HG03135 (cell line): ENCODE data around the gene TMCO6.
"Not testable (repeated sequence)": the region's sequence is repeated elsewhere in the genome, so short reads cannot be mapped to it uniquely, and the experiment has no call there.

Experiments used
- ATAC-seq: cut with Tn5 transposase; IDR thresholded peaks from one replicate; pipeline ENCODE4 v1.9.1; 2021; ENCODE audit warnings: mild to moderate bottlenecking, moderate library complexity; ENCODE audit not compliant: unreplicated experiment

TMCO6 gene

GRCh38 chr5:140630292-140631035 lies 8.8 kb upstream of the TMCO6 start:
- no peak for ATAC-seq

GRCh38 chr5:140631036-140631417 lies 8.2 kb upstream of the TMCO6 start:
- no peak for ATAC-seq

- peak; percentile 44 for ATAC-seq
Observed at GRCh38 chr5:140631831-140632365, 7.4 kb upstream of the TMCO6 start.

DNA sequence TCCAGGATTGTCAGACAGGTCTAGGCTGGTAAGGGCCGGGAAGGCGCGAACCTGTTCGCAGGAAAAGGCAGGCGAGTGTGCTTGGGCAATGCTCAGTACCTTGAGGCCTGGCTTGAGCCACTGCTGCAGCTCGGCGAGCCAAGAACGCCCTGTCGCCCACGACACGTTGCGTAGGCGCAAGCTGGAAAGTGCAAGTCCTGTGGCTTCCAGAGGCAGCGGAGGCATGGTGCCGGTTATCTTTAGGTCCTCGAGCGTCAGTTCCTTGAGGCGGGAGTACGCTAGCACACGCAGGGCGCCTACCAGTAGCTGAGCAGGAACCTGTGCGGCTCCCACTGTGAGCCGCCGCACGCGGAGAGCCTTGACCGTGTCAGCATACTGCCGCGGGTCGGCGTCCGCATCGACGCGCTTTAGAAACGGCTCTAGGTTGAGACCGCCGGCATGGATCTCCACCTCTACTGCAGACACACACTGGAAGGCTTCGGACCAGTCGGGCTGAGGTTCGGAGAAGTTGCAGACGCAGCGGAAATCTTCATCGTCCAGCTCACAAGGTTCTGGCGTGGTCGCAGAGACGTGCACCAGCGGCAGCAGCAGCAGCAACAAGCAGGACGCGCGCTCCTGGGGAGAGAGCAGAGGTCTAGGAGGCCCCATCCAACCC lies 6.8 kb upstream of the TMCO6 start:
- peak; percentile 51 for ATAC-seq

GRCh38 chr5:140633021-140633471 lies 6.2 kb upstream of the TMCO6 start, which contains the start of gene CD14:
Gene CD14 (minus strand): TSS chr5:140633175. CDS start chr5:140633071, 104 bp downstream.
- no peak for ATAC-seq

DNA sequence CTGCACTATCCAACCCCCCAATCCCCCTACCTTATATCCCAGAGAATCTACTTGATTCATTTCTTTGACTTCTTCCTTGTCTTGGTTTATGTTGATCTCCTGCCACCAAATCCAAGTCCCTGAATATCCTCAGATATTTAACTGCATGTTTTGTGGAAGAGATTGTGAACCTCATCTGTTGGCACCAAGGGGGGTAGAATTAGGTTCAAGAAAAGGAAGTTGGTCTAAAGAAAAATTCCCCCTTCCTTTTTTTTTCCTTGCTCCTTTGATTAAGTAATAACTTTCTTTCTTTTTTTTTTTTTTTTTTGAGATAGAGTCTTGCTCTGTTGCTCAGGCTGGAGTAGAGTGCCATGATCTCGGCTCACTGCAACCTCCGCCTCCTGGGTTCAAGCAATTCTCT lies 5.8 kb upstream of the TMCO6 start:
- no peak for ATAC-seq

GRCh38 chr5:140634103-140634502 lies 5.1 kb upstream of the TMCO6 start:
- no peak for ATAC-seq

DNA sequence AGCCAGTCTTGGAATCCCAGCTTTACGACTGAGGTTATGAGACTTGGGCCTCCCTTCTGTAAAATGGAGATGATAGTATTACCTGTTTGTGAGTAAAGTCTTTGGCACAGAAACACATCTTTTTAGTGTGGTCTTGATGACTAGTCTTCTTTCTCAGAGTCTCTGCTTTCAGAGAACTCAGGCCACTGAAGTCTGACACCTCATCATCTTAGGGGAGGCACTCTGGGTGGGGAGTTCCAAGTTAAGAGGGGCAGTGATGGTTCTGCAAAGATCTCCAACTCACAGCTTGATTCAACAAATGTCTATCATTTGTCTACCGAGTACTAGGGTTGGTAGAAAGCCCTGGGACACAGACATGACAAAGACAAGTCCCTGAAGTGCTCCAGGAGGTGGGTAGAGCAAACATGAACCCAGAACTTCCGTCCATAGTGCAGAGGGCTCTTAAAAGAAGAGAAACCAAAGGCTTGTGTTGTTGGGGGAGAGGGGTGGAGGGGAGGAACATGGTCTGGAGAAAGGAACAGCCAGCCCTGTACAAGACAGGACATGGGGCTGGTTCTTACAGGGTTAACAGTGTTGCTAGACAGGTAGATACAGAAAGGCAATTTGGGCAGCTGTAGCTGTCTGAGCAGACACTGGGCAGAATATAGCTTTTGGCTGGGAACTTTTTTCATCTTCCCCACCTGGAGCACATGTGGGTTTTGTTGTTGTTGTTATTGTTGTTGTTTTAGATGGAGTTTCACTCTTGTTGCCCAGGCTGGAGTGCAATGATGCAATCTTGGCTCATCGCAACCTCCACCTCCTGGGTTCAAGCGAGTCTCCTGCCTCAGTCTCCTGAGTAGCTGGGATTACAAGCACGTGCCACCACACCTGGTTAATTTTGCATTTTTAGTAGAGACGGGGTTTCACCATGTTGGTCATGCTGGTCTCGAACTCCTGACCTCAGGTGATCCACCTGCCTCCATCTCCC lies 3.7 kb upstream of the TMCO6 start:
- ATAC-seq = no peak

- no peak for ATAC-seq
Observed at GRCh38 chr5:140637371-140638100, 1.7 kb upstream of the TMCO6 start.

DNA sequence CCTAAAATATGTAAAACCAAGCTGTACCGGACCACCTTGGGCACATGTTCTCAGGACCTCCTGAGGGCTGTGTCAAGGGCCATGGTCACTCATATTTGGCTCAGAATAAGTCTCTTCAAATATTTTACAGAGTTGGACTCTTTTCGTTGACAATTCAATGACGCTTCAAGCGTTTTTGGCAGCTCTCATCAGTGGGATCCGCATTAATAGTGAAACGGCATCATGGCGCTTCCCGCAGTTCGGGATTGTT lies 428 bp upstream of the TMCO6 start:
- peak; percentile 5 for ATAC-seq

GRCh38 chr5:140641716-140642115 lies 2.5 kb downstream of the TMCO6 start:
- ATAC-seq = no peak

DNA sequence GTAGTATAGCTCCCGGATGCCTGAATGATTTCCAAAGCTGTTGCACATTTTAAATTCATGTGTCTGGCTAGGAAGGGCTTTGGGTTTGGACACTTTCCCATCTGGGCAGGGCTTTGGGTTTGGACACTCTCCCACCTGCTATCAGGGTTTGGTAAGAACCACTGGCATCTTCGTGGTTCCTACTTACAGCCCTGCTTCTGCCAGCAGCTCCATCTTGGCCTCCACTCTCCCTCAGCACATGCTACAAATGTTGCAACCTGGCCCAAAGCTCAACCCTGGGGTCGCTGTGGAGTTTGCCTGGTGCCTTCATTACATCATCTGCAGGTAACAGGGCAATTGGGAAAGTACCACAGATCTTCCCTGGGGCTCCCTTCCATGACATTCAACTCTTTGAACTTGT lies 3.5 kb downstream of the TMCO6 start:
- no peak for ATAC-seq

GRCh38 chr5:140647042-140647419 lies 7.8 kb downstream of the TMCO6 start:
- peak; percentile 36 for ATAC-seq

GRCh38 chr5:140658870-140659269 lies 19.6 kb downstream of the TMCO6 start:
- ATAC-seq = no peak

- ATAC-seq = not testable (repeated sequence)
Observed at GRCh38 chr5:140660371-140660770, 21.1 kb downstream of the TMCO6 start.

DNA sequence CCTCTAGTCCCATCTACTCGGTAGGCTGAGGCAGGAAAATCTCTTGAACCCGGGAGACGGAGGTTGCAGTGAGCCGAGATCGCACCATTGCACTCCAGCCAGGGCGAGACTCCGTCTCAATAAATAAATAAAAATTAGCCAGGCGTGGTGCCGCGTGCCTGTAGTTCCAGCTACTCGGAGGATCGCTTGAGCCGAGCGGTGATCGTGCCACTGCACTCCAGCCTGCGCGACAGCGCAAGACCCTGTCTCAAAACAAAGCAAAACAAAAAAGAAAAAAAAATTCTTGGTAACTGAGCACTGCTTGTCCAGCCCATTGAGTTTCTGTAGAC lies 24.7 kb downstream of the TMCO6 start:
- no peak for ATAC-seq

GRCh38 chr5:140664359-140665119 lies 25.3 kb downstream of the TMCO6 start, which contains the start of gene WDR55:
Gene WDR55 (plus strand): TSS chr5:140664904. CDS start chr5:140664913, 9 bp downstream.
- peak; percentile 98 for ATAC-seq

- not testable (repeated sequence) for ATAC-seq
Observed at GRCh38 chr5:140671035-140671434, 31.8 kb downstream of the TMCO6 start.

- ATAC-seq = no peak
Observed at GRCh38 chr5:140671472-140672125, 32.3 kb downstream of the TMCO6 start.
